Endothelial cell of umbilical vein (primary cell): ENCODE results near the gene LMLN. TPM values are rescaled to one million over a fixed set of nuclear protein-coding genes. Genes with fewer than 3 reads are reported as not detected.

Source experiments
- BruUV-seq: library from RNA; stranded (reverse); fragments of 400-500 nt; replicated peaks from 2 replicates; lab custom pipeline; 2021; lab: Mats Ljungman, UMichigan
- CTCF ChIA-PET: fragments of 300-600, 350-600 bp; sonication (Branson Sonifier 250); formaldehyde crosslinking; loops from one replicate; lab custom pipeline; 2021; ENCODE audit warnings: antibody characterized with exemption, inconsistent platforms; lab: Charles Lee
- POLR2A ChIA-PET: fragments of 300-600, 350-600 bp; sonication (Branson Sonifier 250); formaldehyde crosslinking; loops from one replicate; lab custom pipeline; 2021; ENCODE audit warnings: antibody characterized with exemption, inconsistent platforms; lab: Charles Lee
- DNase-seq: peaks from one replicate; pipeline ENCODE4 v3.0.0-alpha.2; 2011; ENCODE audit warnings: low read depth, low spot score
- FAIRE-seq: peaks from 2 replicates; lab custom pipeline; 2011; peaks lifted over from hg19 to GRCh38; lab: Jason Lieb, UNC
- H2AFZ ChIP-seq: 2 replicates; pipeline ENCODE4 v1.6.0; 2012; ENCODE audit warnings: low read depth, low read length, control low read depth, inconsistent platforms
- H3K27ac ChIP-seq: 2 replicates; pipeline ENCODE4 v1.5.1; 2011; ENCODE audit warnings: low read depth, mild to moderate bottlenecking, control low read depth, low read length, moderate library complexity; ENCODE audit not compliant: insufficient read depth
- H3K27me3 ChIP-seq, 2 experiments: 2 replicates each; pipeline versions ENCODE4 v1.6.0 to v1.6.1; 2011; ENCODE audit warnings: low read length in 2 of 2, mixed read lengths in 1 of 2; ENCODE audit not compliant: control insufficient read depth in 2 of 2, insufficient read depth in 2 of 2
- H3K36me3 ChIP-seq, 2 experiments: 2 replicates in 1 of 2; 3 replicates in 1 of 2; pipeline ENCODE4 v1.5.1; 2011; ENCODE audit warnings: low read length in 2 of 2, mild to moderate bottlenecking in 1 of 2, moderate library complexity in 1 of 2; ENCODE audit not compliant: control insufficient read depth in 2 of 2, insufficient read depth in 2 of 2; ENCODE audit errors: extremely low read depth in 1 of 2
- H3K4me1 ChIP-seq: 3 replicates; pipeline ENCODE4 v1.5.1; 2011; ENCODE audit warnings: mild to moderate bottlenecking, low read length; ENCODE audit not compliant: control insufficient read depth, insufficient read depth; ENCODE audit errors: extremely low read depth
- H3K4me2 ChIP-seq: 2 replicates; pipeline ENCODE4 v1.6.1; 2011; ENCODE audit warnings: low read length, control low read depth, mixed read lengths; ENCODE audit not compliant: insufficient read depth
- H3K4me3 ChIP-seq, 3 experiments: fragments of 200-600 bp in 1 of 3; sonication (generic), shearing (Covaris generic) in 1 of 3; replicated peaks in 1 of 3; 2 replicates each; pipeline ENCODE4 v1.5.1; 2011 to 2016; ENCODE audit warnings: control low read depth in 3 of 3, low read length in 3 of 3, mild to moderate bottlenecking in 2 of 3, inconsistent platforms in 1 of 3, low read depth in 1 of 3, moderate library complexity in 1 of 3; ENCODE audit not compliant: insufficient read depth in 1 of 3
- H3K79me2 ChIP-seq: 2 replicates; pipeline ENCODE4 v1.6.0; 2012; ENCODE audit warnings: low read length, inconsistent platforms; ENCODE audit not compliant: control insufficient read depth, insufficient read depth
- H3K9ac ChIP-seq: replicated peaks from 2 replicates; pipeline ENCODE3; 2011; ENCODE audit warnings: low read length, control low read depth; ENCODE audit not compliant: insufficient read depth; ENCODE audit errors: extremely low read depth
- H3K9me1 ChIP-seq: replicated peaks from 3 replicates; pipeline ENCODE4 v1.6.0; 2011; ENCODE audit warnings: mild to moderate bottlenecking, low read length; ENCODE audit not compliant: control insufficient read depth, insufficient read depth; ENCODE audit errors: extremely low read depth
- H3K9me3 ChIP-seq: replicated peaks from 2 replicates; pipeline ENCODE4 v1.5.1; 2012; ENCODE audit warnings: low read length, inconsistent platforms; ENCODE audit not compliant: control insufficient read depth, insufficient read depth
- H4K20me1 ChIP-seq: replicated peaks from 2 replicates; pipeline ENCODE3; 2011; ENCODE audit warnings: mild to moderate bottlenecking, low read length; ENCODE audit not compliant: control insufficient read depth, insufficient read depth; ENCODE audit errors: extremely low read depth
- EZH2 ChIP-seq: IDR thresholded peaks from 2 replicates; pipeline ENCODE4 v1.6.1; 2012; ENCODE audit warnings: borderline replicate concordance, low read depth, mild to moderate bottlenecking, moderate library complexity, low read length, inconsistent platforms; ENCODE audit not compliant: severe bottlenecking
- FOS ChIP-seq: IDR thresholded peaks from 2 replicates; pipeline ENCODE4 v1.6.1; 2011; ENCODE audit warnings: mild to moderate bottlenecking, low read length, moderate library complexity, borderline replicate concordance; ENCODE audit not compliant: insufficient read depth
- GATA2 ChIP-seq: IDR thresholded peaks from 2 replicates; pipeline ENCODE4 v1.7.0; 2011; ENCODE audit warnings: low read depth, mild to moderate bottlenecking, moderate library complexity, mixed read lengths, low read length; ENCODE audit not compliant: insufficient read length, insufficient read depth
- JUN ChIP-seq: IDR thresholded peaks from 2 replicates; pipeline ENCODE4 v1.6.1; 2011; ENCODE audit warnings: borderline replicate concordance, low read depth; ENCODE audit not compliant: insufficient read length, insufficient read depth
- MYC ChIP-seq: IDR thresholded peaks from one replicate; pipeline ENCODE4 v1.6.1; 2011; ENCODE audit warnings: mild to moderate bottlenecking, low read depth, low read length
- POLR2A ChIP-seq: IDR thresholded peaks from 2 replicates; pipeline ENCODE4 v1.6.1; 2012; ENCODE audit warnings: low read depth, mild to moderate bottlenecking, control low read depth, low read length
- POLR2AphosphoS5 ChIP-seq: IDR thresholded peaks from 2 replicates; pipeline ENCODE4 v1.6.1; 2012; ENCODE audit warnings: low read depth, mild to moderate bottlenecking, control low read depth, low read length, moderate library complexity; ENCODE audit not compliant: insufficient read depth
- dilution Hi-C: fragments of 300-500 bp; cut with MboI; formaldehyde crosslinking; loops from one replicate; pipeline ENCODE4 v1.15.0; 2019; ENCODE audit warnings: low sequenced_read_pairs; ENCODE audit not compliant: extremely low pct_ligation_motif_present
- intact Hi-C: fragments of 100-400 bp; cut with micrococcal nuclease; formaldehyde crosslinking; loops from one replicate; pipeline ENCODE4 v1.10.0; 2022
- polyA plus RNA-seq, 4 experiments: library from polyadenylated mRNA; depleted of rRNA in 3 of 4; stranded (reverse) in 3 of 4; unstranded in 1 of 4; fragments of >200 nt; gene quantifications; 2 replicates each; pipeline versions ENCODE4 v1.2.1 to v1.2.3, GENCODE V29; 2011 to 2012; ENCODE audit warnings: missing spikeins in 1 of 4
- total RNA-seq: library from RNA; stranded (reverse); gene quantifications from 2 replicates; pipeline ENCODE4 v1.2.3, GENCODE V29; 2021
- TF ChIP-seq, protein P1 (sequence below), 2 donors: IDR thresholded peaks; 1 replicate in 1 of 2; 2 replicates in 1 of 2; pipeline ENCODE4 v1.5.1; 2011; ENCODE audit warnings: low read length in 2 of 2, mild to moderate bottlenecking in 2 of 2, moderate library complexity in 2 of 2, control low read depth in 1 of 2, inconsistent platforms in 1 of 2, low read depth in 1 of 2; ENCODE audit not compliant: insufficient read depth in 1 of 2; ENCODE audit errors: extremely low read depth in 1 of 2
- TF ChIP-seq, protein P2 (sequence below): IDR thresholded peaks from 2 replicates; pipeline ENCODE4 v1.6.1; 2011; ENCODE audit not compliant: insufficient read depth, insufficient read length

The LMLN gene
- total and polyA plus RNA-seq, 2 donors (not counting 3 experiments of a cell fraction or from before 2014, with no cell fraction given), result 4.8 to 6.5 TPM

DNA sequence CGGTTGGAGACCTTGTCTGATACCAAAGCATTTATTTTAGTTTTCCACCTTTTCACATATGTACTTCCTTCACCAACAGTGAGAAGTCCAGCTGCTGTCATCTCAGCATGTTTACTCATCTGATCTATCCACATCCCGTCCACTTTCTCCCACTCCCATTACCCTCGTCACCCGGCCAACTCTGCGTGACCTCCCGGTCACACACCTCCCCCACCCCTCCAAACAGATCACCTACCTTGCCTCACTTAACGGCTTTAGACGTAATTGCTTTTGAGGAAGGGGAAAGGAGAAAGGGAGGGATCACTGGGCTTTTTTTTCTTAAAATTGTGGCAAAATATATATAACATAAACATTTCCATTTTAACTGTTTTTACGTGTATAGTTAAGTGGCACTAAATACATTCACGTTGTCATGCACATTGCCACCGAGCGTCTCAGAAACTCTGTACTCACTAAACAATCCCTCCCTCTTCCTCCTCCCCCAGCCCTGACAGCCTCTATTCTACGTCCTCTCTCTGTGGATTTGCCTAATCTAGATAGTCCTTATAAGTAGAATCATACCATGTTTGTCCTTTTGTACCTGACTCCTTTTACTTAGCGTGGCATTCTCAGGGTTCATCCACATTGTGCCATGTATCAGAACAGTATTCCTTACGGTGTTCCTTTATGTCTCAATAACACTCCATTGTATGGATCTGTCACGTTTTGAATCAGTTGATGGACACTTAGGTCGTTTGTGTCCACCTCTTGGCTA, 67.2 kb downstream of the LMLN start:
- no peaks in the 10 kb centered on the region for H3K9me3 ChIP-seq
- H3K4me2 ChIP-seq, result no peak overlapping the region
- dilution Hi-C loops, result no loop called here

More for the DNA sequence above, 67.2 kb downstream of the LMLN start:
- ChIA-PET POLR2A (no interaction called here), CTCF (no interaction called here)
- Histone ChIP-seq H3K36me3 (no peaks in the 10 kb centered on the region), H3K27me3 (no peaks in the 10 kb centered on the region), H3K27ac (no peak overlapping the region), H2AFZ (no peak overlapping the region), H4K20me1 (no peaks in the 10 kb centered on the region), H3K4me3 (no peak overlapping the region), H3K4me1 (peaks cover 3% of the 10 kb centered on the region), H3K9ac (no peak overlapping the region), H3K9me1 (no peaks in the 10 kb centered on the region), H3K79me2 (no peaks in the 10 kb centered on the region)
- intact Hi-C loops, result no loop called here
- DNase-seq, result no peak
- TF ChIP-seq EZH2 (no peak), JUN (no peak), MYC (no peak), POLR2A (no peak), POLR2AphosphoS5 (no peak), FOS (no peak), GATA2 (no peak)
- TF ChIP-seq, protein P1, sequence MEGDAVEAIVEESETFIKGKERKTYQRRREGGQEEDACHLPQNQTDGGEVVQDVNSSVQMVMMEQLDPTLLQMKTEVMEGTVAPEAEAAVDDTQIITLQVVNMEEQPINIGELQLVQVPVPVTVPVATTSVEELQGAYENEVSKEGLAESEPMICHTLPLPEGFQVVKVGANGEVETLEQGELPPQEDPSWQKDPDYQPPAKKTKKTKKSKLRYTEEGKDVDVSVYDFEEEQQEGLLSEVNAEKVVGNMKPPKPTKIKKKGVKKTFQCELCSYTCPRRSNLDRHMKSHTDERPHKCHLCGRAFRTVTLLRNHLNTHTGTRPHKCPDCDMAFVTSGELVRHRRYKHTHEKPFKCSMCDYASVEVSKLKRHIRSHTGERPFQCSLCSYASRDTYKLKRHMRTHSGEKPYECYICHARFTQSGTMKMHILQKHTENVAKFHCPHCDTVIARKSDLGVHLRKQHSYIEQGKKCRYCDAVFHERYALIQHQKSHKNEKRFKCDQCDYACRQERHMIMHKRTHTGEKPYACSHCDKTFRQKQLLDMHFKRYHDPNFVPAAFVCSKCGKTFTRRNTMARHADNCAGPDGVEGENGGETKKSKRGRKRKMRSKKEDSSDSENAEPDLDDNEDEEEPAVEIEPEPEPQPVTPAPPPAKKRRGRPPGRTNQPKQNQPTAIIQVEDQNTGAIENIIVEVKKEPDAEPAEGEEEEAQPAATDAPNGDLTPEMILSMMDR (IDR thresholded peaks at IDR 0.05; ENCODE audit: extremely low read depth in 1 of 2, insufficient read depth in 1 of 2, low read depth in 1 of 2, low read length in 2 of 2), result no peak
- TF ChIP-seq, protein P2, sequence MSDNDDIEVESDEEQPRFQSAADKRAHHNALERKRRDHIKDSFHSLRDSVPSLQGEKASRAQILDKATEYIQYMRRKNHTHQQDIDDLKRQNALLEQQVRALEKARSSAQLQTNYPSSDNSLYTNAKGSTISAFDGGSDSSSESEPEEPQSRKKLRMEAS, result no peak
- no TSS peak for BruUV-seq
- FAIRE-seq, result no peak
